ENCODE measurements around the gene ADGRV1.

ADGRV1 gene

GRCh38 chr5:91118354-91118753 is 559.8 kb downstream of the ADGRV1 start:
- DNase-seq (ENCODE audit: low spot score), result no peak

- DNase-seq (ENCODE audit: low spot score), result no peak
These were observed 560.2 kb downstream of the ADGRV1 start for GRCh38 chr5:91118796-91119195.

GRCh38 chr5:91119217-91119616 is 560.6 kb downstream of the ADGRV1 start:
- DNase-seq (ENCODE audit: low spot score), result no peak

GRCh38 chr5:91119981-91120850 is 561.6 kb downstream of the ADGRV1 start:
- DNase-seq (ENCODE audit: low spot score), result no peak

GRCh38 chr5:91121347-91121993 is 562.9 kb downstream of the ADGRV1 start:
- DNase-seq (ENCODE audit: low spot score), result no peak

GRCh38 chr5:91122651-91123050 is 564.1 kb downstream of the ADGRV1 start:
- DNase-seq (ENCODE audit: low spot score), result no peak

- DNase-seq (ENCODE audit: low spot score), result no peak
These were observed 564.7 kb downstream of the ADGRV1 start for GRCh38 chr5:91123291-91123690.

GRCh38 chr5:91123901-91124300 is 565.3 kb downstream of the ADGRV1 start:
- DNase-seq (ENCODE audit: low spot score), result no peak

GRCh38 chr5:91125916-91126315 is 567.3 kb downstream of the ADGRV1 start:
- DNase-seq (ENCODE audit: low spot score), result no peak

- no peak for DNase-seq (ENCODE audit: low spot score)
These were observed 567.9 kb downstream of the ADGRV1 start for GRCh38 chr5:91126448-91126847.

- no peak for DNase-seq (ENCODE audit: low spot score)
These were observed 568.3 kb downstream of the ADGRV1 start for GRCh38 chr5:91126888-91127287.

GRCh38 chr5:91127456-91128081 is 569.0 kb downstream of the ADGRV1 start:
- no peak for DNase-seq (ENCODE audit: low spot score)

GRCh38 chr5:91128604-91129003 is 570.0 kb downstream of the ADGRV1 start:
- no peak for DNase-seq (ENCODE audit: low spot score)

- no peak for DNase-seq (ENCODE audit: low spot score)
These were observed 571.2 kb downstream of the ADGRV1 start for GRCh38 chr5:91129748-91130147.

- no peak for DNase-seq (ENCODE audit: low spot score)
These were observed 572.2 kb downstream of the ADGRV1 start for GRCh38 chr5:91130759-91131158.

- no peak for DNase-seq (ENCODE audit: low spot score)
These were observed 574.0 kb downstream of the ADGRV1 start for GRCh38 chr5:91132550-91132949.

- no peak for DNase-seq (ENCODE audit: low spot score)
These were observed 574.6 kb downstream of the ADGRV1 start for GRCh38 chr5:91133183-91133582.

GRCh38 chr5:91135475-91136248 is 577.1 kb downstream of the ADGRV1 start:
- no peak for DNase-seq (ENCODE audit: low spot score)

GRCh38 chr5:91136271-91136670 is 577.7 kb downstream of the ADGRV1 start:
- no peak for DNase-seq (ENCODE audit: low spot score)

GRCh38 chr5:91137647-91138046 is 579.0 kb downstream of the ADGRV1 start:
- no peak for DNase-seq (ENCODE audit: low spot score)

- no peak for DNase-seq (ENCODE audit: low spot score)
These were observed 581.1 kb downstream of the ADGRV1 start for GRCh38 chr5:91139572-91140200.

- no peak for DNase-seq (ENCODE audit: low spot score)
These were observed 582.1 kb downstream of the ADGRV1 start for GRCh38 chr5:91140657-91141056.

Data from activated CD4-positive, alpha-beta T cell treated with anti-CD3 and anti-CD28 coated beads, Interleukin-2, Interleukin-4, amounts not matched to agents 100 ng/mL and 50 ng/mL, durations not matched to agents 16 hours and 8 hours (primary cell).